Stimulated activated CD4-positive, alpha-beta T cell treated with anti-CD3 and anti-CD28 coated beads, Interleukin-2, amount 100 ng/mL, for 24 hours (primary cell): ENCODE data around the gene FNDC11.
"Not testable (repeated sequence)": the region's sequence is repeated elsewhere in the genome, so short reads cannot be mapped to it uniquely, and the experiment has no call there.

Experiments
- DNase-seq, 2 donors: peaks; one replicate each; pipeline ENCODE4 v3.0.0-alpha.2; 2020

Gene FNDC11

GRCh38 chr20:63568170-63568981 lies 14.4 kb downstream of the FNDC11 start:
- DNase-seq: no peak

- DNase-seq: no peak
Measured at GRCh38 chr20:63568986-63569949, 15.3 kb downstream of the FNDC11 start.

- no peak for DNase-seq
Measured at GRCh38 chr20:63570281-63571086, 16.5 kb downstream of the FNDC11 start.

- DNase-seq: not testable (repeated sequence)
Measured at GRCh38 chr20:63571087-63571478, 17.1 kb downstream of the FNDC11 start.

- DNase-seq: no peak
Measured at GRCh38 chr20:63572071-63572787, 18.3 kb downstream of the FNDC11 start.

GRCh38 chr20:63572788-63573646 lies 19.1 kb downstream of the FNDC11 start:
- no peak for DNase-seq

- DNase-seq: no peak
Measured at GRCh38 chr20:63573647-63574131, 19.7 kb downstream of the FNDC11 start.

- DNase-seq: peak; percentile 52 to 54
Measured at GRCh38 chr20:63574156-63574828, 20.3 kb downstream of the FNDC11 start, which contains the start of gene HELZ2. Gene HELZ2 (minus strand): TSS chr20:63574239. CDS start chr20:63572385, 1,854 bp downstream.

- DNase-seq: no peak
Measured at GRCh38 chr20:63574829-63575743, 21.1 kb downstream of the FNDC11 start.

GRCh38 chr20:63576311-63576710 lies 22.4 kb downstream of the FNDC11 start:
- DNase-seq: no peak

- DNase-seq: no peak
Measured at GRCh38 chr20:63577317-63577894, 23.4 kb downstream of the FNDC11 start.

- DNase-seq: no peak
Measured at GRCh38 chr20:63578224-63579016, 24.5 kb downstream of the FNDC11 start.

GRCh38 chr20:63579017-63579694 lies 25.2 kb downstream of the FNDC11 start:
- DNase-seq: no peak

- DNase-seq: peak; percentile 68 to 72
Measured at GRCh38 chr20:63580796-63581461, 27.0 kb downstream of the FNDC11 start.

- DNase-seq: no peak
Measured at GRCh38 chr20:63582382-63583063, 28.6 kb downstream of the FNDC11 start.
